HG02885 (cell line): ENCODE data around the gene MYO7B.

Experiments used
- ATAC-seq: cut with Tn5 transposase; IDR thresholded peaks from one replicate; pipeline ENCODE4 v1.9.1; 2021; ENCODE audit warnings: mild to moderate bottlenecking; ENCODE audit not compliant: unreplicated experiment, poor library complexity

MYO7B gene

DNA sequence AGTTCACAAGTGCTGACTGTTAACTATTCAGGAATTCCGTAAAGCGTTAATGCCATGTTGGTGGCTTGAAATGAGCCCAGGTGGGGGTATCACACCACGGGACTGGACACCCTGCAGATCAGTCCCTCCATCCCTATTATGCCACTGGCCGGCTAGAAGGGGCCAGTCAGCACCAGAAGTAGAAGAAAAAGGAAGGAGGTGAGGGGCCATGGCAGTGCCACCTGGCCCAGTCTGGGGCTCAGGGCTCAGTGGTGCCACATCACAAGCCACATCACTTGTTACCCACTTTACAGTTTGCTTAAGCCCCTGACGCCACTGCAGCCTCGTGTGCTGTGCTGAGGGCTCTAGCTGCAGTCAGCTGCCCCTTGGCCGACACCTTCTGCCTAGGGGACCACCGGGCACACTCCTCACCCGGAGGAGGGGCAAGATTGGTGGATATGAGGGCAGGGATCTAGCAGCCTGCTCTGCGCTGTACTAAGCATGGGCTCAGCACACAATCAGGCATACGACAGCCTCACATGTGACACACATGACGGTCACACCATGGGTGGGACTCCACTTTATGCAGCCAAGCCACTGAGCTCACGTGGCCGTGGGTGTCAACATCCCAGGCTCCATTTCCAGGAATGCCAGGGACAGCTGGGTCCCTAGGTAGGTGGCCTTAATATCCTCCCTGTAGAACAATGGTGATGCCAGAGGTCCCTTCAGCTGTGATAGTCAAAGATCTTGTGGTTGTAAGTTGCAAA is 136.2 kb downstream of the MYO7B start:
- no peak for ATAC-seq

DNA sequence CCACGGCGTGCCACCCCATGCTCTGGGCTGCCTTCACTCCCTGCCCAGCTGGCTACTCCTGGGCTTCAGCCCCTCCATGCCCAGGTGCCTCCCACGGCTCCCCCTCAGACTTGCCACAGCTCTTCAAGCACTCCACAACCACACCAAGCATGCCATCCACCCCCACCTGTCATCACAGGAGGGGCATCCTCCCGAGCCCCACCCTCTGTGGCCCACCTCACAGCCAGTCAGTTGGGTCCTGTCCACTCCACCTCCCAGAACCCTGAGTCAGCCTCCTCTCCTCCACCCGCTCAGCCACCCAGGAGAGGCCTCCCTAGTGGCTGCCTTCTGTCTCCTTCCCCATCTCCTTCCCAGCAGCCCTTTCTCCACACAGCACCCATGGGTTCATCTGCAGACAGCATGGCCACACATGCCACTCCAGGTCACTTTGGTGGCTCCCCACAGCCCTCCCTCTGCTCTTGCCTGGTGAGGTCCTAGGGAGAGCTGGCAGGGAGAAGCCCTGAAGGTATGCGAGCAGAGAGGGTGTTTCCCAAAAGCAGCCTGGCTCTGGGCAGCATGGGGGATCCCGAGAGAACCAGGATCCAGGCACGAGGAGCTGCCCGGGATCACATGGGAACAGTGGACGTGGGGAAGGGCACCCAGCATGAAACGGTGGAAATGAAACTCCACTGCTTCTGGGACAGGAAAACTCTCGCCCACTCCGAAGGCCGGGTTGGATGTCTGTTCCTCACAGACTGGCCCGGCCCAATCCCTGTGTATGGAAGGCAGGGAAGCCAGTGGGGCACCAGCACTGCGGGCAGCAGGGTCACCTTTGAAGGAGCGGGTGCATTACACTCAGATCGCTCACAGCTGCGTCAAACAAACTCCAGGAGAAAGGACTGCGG is 137.1 kb downstream of the MYO7B start:
- ATAC-seq: no peak

DNA sequence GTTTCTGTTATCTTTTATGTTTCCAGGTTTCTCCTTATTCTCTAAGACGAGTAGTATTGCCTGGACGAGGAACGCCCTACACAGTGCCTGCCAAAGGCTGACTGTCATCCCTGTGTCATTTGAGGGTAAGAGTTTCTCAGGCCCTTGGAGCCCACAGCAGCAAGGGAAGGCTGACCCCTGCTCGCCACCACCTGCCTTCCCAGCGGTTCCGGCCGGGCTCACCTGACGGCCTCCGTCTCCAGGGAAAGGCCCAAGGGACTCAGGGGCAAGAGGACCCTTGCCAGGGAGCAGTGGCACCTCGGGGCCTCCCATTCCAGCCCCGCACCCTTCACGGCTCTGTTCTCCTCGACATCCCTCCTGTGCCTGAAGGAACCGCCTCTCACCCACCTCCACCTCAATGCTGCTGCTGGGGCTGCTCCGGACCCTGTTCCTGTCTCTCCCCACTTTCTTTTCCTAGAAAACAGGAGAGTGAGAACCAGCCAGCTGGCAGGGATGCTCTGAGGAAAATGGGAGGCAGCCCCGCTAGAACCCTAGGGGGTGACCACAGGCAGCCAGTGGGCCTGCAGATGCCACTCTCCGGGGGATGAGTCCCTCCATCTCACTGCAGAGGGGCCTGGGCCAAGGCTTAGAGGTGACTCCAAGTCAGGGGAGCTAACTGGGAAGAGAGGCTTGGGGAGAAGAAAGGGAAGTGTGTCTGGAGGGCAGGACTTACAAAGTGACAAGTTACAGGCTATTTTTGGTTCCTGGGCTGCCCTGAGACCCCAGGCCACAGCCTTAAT is 138.0 kb downstream of the MYO7B start:
- no peak for ATAC-seq

DNA sequence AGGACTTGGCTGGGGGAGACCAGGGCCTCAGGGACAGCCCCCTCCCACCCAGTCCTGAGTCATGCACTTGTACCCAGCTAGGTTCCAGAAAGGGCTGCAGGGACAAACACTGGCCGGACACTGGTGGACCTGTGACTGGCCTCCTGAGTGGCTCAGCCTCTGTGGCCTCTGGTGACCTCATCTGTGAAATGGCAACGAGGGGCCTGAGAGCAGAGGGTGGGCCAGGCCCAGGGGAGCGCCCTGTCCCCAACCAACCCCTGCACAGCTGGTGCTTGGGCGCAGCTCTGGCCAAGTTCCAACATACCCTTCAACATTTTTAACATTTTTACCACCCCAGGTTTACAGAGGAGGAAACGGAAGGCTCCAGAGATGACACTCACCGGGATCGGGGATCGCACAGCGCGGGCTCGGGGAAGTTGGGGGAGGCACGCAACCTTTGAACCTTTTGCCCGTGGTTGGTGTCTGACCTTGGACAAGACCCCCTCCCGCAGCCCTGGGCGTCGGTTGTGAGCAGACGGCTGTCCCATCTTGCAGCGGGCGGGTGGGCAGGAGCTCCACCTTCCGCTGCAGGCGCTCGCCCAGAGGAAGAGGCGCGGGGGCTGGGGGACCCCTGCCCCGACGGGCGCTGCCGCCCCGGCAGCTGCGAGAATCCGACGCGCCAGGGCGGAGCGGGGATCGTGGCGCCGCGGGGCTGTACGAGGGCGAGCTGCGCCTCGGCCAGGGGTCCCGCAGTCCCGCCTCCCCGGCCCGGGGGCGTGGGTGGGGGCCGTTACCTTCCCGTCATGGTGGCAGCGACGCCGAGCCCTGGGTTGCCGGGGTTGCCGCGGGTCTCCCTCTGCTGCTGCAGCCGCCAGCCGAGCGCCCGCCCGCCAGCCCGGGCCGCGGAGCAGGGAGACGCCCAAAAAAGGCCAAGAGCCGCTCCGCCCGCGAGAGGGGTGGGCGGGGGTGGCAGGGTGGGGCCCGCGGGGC is 139.0 kb downstream of the MYO7B start:
- ATAC-seq: no peak

DNA sequence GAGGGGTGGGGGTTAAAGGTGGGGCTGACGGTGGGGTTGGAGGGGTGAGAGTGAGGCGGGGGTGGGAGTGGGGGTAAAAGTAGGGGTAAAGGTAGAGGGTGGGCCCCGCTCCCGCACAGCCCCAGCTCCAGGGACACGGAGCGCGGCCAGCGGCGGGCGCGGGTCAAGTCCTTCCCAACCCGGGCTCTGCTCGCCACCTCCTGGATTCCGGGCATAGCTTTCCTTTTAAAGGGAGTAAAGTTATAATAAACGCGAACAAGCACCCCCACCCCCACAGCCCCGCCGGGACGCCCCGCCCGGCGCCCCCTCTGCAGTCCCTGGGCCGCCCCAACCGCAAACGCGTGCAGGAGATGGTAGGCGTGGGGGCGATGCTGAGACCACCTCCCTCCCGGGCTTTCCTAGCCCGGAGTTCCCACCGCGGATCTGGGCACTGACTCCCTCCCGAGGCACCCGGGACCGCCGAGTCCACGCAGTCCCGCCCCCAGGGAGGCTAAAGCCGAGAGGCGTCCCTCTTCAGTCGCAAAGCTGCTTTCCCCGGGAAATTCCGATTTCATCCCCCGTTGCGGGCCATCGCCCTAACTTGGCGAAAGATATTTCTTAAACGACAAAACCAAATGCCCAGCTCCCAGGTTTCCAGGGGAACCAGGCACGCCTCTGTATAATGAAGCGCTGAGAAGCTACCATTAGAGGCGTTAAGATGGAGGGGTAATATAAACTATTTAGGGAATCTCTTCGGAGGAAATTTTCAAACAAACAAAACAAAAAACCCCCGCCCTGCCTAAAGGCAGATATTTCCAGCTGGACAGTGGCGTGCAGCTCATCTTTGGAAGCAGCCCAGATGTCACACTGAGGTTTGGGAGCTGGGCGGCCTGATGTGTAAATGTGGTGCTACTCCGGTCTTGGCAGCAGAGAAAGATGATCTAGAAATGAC is 140.1 kb downstream of the MYO7B start, which contains the start of gene LIMS2:
Gene LIMS2 (minus strand): TSS at position 200 of the 931 bp plus-strand sequence. CDS start 506 bp downstream, outside the sequence.
- no peak for ATAC-seq

DNA sequence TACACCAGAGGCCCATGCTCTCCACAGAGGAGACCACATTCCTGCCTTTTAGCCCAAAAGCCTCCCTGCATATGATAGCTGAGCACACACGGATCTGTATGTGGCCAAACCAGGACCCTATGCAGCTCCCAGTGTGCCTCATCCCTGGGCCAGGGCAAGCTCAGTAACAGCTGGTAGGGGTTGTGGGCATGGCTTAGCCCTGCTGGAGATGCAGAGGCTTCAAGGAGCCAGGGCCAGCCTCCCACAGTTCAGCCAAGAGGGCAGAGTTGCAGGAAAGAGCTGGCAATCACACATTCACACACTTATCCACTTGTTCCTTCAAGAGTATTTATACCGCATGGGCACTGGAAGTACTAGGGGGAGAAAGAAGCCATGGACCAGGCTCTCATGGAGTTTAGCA is 141.4 kb downstream of the MYO7B start:
- no peak for ATAC-seq

DNA sequence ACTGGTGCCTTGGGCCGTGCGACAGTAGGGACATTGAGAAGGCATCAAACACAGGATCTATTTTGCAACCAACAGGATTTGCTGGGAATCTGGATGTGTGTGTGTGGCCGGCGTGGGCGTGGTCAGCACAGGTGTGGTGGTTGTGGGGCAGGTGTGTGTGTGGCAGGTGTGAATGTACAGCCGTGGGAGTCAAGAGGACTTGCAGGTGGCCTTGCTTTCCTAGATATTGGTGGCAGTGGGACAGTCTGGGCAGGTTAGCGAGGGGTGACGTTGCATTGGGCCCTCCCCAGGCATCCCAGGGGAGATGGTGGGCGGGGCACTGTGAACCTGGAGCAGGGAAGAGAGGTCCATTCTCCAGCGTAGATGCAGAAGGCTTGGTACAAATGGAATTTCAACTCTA is 143.0 kb downstream of the MYO7B start:
- ATAC-seq: no peak

DNA sequence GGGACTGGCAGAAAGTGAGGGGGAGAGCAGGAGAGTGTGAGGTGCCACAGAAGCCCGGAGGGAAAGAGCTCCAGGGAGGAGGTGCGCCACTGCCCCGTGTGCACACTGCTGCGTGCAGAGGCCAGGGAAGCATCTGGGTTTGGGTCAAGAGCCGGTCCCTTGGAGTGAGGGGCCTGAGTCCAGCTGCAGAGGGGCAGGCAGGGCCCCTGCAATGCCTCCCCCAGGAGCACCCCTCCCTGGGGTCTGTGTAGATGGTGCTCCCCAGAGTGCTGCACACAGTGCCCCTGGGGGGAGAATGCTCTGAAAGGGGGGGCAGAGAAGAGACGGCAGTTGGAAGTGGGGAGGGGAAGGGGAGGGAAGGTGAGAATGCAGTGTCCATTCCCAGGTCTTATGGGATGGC is 143.5 kb downstream of the MYO7B start:
- ATAC-seq: no peak

DNA sequence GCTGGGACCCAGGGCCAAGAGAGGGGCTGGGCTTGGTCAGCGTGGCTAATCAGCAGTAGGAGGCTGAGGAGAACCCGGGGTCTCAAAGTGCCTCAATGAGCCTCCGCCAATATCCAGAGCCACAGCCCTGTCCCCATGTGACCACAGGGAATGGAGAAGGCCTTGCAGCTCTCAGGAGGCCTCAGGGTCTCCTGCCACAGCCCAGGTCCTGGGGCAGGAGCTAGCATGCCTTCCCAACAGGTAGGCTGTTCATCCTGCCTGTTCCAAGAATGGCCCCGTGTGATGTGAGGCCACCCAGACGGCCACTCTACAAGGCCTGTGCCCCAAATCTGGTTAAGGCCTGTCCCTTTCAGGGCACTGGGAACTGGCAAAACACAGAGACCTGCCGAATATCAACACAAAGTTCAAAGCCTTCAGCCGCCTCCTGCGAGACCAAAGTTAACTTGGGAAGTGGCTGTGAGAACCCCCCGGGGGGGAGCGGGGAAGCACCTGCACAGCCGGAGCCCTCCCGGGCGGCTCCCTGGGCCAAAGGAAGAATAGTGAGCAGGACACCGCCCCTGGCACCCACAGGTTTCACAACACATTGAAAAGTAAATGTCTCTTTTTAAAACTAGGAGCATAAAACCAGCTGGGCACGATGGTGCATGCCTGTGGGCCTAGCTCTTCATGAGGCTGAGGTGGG is 144.3 kb downstream of the MYO7B start:
- no peak for ATAC-seq

DNA sequence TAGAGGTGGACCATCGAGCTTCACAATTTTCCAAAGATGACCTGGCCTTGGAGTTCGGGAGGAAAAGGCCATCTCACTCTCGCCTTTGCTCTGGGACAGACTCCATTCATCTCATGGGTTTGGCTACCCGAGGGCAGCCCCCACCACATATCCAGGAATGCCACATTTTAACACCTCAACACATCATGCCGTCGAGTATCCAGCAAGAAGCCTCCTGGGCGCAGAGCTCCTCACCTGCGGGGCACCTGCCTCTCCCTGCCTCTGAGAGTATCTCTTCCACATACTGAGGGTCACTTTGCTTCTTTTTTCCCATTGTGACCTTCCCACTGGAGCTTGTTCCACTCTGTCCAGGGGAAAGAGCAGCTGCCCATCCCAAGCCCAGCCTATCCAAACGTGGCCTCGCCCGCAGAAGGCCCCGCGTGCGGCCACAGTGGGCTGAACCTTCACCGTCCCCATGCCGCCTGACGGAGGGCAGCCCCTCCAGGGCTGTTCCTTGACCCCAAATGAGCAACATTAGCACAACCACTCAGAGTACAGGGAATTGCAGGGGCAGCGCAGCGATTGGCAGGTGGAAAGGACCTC is 145.3 kb downstream of the MYO7B start:
- no peak for ATAC-seq

DNA sequence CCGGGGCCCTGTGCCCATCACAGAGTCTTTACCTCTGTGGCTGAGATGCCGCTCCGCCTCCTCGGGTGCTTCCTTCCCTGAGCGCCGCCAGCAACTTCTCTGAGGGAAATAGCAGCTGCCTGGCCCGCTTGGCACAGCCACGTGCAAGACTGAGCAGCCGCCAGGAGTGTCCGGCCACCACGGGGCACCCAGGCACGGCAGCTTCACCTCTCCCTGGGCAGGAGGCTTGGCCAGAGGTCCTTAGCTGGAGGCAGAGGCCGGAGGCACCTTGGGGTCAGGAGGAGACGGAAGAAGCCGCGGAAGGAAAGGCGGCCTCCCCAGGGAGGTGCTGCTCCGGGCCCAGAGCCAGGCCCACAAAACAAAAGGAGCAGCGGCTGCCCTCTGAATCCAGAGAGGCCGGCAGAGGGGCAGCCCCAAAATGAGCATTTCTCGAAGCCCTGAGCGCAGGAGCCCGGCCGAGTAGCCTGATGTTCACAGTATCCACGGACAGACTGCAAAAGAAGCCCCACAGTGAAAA is 145.9 kb downstream of the MYO7B start:
- no peak for ATAC-seq

DNA sequence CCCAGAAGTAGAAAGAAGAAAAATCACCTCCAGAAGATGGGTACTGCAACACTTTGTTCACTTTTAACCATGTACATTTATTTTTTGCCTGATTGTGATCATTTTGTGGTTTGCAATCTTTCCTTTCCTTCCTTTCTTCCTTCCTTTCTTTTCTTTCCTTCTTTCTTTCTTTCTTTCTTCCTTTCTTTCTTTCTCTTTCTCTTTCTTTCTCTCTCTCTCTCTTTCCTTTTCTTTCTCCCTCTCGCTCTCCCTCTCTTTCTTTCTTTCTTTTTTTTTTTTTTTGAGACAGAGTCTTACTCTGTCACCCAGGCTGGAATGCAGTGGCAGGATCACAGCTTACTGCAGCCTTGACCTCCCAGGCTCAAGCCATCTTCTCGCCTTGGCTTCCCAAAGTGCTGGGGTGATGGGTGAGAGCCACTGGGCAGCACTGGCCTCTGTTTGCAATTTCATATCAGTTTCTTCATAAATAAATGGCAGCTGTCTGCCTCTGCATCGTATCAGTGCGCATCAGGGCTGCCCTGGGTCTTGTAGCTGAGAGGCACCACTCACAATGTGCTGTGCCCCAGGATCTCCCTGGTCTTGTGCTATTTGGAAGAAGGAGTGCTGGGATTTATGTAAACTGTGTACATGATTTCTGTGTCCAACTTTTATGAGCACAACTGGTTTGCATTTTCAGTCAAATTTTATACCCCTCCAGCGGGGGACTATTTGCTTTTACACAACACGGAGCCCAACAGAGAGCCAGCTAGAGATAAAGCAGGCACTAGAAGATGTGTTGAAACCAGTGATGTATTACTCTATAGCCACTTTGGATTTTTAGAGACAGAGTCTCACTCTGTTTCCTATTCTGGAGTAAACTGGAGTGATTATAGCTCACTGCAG is 146.7 kb downstream of the MYO7B start:
- no peak for ATAC-seq

DNA sequence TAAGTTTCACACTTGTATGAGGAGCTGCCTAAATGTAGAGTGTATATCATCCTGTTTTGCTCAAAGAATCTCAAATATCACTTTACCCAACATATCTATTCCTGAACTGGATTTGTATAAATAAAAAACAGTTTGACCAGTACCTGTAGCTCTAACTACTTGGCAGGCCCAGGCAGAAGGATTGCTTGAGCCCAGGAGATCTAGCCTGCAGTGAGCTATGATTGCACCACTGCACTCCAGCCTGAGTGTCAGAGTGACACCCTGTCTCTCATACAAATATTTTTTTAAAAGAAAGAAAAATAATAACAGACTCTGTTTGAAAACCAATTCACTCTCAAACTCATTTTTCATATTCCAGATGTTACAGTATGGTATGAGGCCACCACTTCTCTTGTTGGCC is 147.6 kb downstream of the MYO7B start:
- ATAC-seq: no peak

DNA sequence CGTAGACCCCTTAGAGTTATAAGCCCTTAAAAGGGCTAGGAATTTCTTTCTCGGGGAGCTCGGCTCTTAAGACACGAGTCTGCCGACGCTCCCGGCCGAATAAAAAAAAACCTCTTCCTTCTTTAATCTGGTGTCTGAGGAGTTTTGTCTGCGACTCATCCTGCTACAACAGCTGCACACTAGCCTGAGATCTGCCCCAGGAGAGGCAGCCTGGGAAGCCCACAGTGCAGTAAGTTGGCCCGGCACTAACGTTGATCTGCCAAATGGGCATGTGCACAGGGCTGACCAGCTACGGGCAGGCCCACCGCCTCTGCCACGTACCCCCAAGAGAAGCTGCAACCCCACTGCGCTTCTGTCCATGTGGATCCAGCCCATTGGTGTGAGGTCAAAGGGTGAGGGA is 148.3 kb downstream of the MYO7B start:
- no peak for ATAC-seq

DNA sequence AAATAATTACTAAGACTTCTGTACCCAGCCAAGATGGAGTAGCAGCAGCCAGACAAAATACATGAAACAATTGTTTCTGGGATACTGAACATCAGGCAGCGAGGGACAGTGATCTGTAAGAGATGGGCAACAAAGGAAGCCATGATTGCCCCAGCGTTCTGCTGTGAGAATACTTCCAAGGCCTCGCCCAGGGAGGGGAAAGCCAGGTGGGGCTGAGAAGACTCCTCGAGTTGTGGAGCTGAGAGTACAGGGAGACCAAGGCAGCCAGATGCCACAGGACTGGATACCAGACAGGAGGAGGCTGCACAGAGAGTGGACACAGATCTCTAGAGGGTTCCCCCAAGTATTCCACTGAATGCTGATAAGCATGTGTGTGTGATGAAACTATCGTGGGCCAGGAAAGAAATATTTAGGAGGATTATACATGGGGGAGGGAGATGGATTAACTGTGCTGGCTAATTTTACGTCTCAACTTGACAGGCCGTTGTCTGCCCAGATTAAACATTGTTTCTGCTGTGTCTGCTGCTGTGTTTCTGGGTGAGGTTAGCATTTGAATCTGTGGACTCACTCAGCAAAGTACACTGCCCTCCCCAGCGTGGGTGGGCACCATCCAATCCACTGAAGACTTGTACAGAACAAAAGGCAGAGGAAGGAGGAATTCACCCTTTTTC is 150.1 kb downstream of the MYO7B start:
- no peak for ATAC-seq
